NCI-H1436 (cell line): ENCODE measurements around the gene ANKRD28.

Experiments used
- DNase-seq: peaks from one replicate; lab custom pipeline; 2025; lab: John Stamatoyannopoulos, UW

Gene ANKRD28

GRCh38 chr3:15722877-15723623, 74.7 kb downstream of the ANKRD28 start:
- DNase-seq: no peak

GRCh38 chr3:15716178-15716577, 81.6 kb downstream of the ANKRD28 start:
- DNase-seq: no peak

GRCh38 chr3:15714448-15714847, 83.3 kb downstream of the ANKRD28 start:
- no peak for DNase-seq

GRCh38 chr3:15713364-15713763, 84.4 kb downstream of the ANKRD28 start:
- no peak for DNase-seq

- DNase-seq: no peak
Observed at GRCh38 chr3:15711281-15711680, 86.5 kb downstream of the ANKRD28 start.

- no peak for DNase-seq
Observed at GRCh38 chr3:15708882-15709677, 88.7 kb downstream of the ANKRD28 start.

GRCh38 chr3:15707779-15708178, 90.0 kb downstream of the ANKRD28 start:
- DNase-seq: no peak

- no peak for DNase-seq
Observed at GRCh38 chr3:15703346-15703745, 94.4 kb downstream of the ANKRD28 start.

- DNase-seq: no peak
Observed at GRCh38 chr3:15694628-15695027, 103.2 kb downstream of the ANKRD28 start.

GRCh38 chr3:15693355-15693754, 104.4 kb downstream of the ANKRD28 start:
- no peak for DNase-seq

GRCh38 chr3:15690748-15691147, 107.0 kb downstream of the ANKRD28 start:
- no peak for DNase-seq

GRCh38 chr3:15690230-15690629, 107.5 kb downstream of the ANKRD28 start:
- DNase-seq: no peak

- no peak for DNase-seq
Observed at GRCh38 chr3:15685927-15686326, 111.9 kb downstream of the ANKRD28 start.

- DNase-seq: no peak
Observed at GRCh38 chr3:15683253-15683652, 114.5 kb downstream of the ANKRD28 start.

GRCh38 chr3:15682561-15683185, 115.1 kb downstream of the ANKRD28 start:
- DNase-seq: no peak

- no peak for DNase-seq
Observed at GRCh38 chr3:15681668-15682067, 116.1 kb downstream of the ANKRD28 start.

GRCh38 chr3:15679306-15679705, 118.5 kb downstream of the ANKRD28 start:
- DNase-seq: no peak

- no peak for DNase-seq
Observed at GRCh38 chr3:15676259-15676658, 121.5 kb downstream of the ANKRD28 start.

- DNase-seq: no peak
Observed at GRCh38 chr3:15673536-15673935, 124.2 kb downstream of the ANKRD28 start.

GRCh38 chr3:15667484-15667883, 130.3 kb downstream of the ANKRD28 start:
- DNase-seq: no peak

- DNase-seq: no peak
Observed at GRCh38 chr3:15666277-15666676, 131.5 kb downstream of the ANKRD28 start.

GRCh38 chr3:15665510-15666150, 132.1 kb downstream of the ANKRD28 start:
- DNase-seq: no peak
